Activated CD4-positive, alpha-beta T cell treated with anti-CD3 and anti-CD28 coated beads for 36 hours (primary cell): ENCODE data around the gene PDE4C. TPM values are rescaled to one million over a fixed set of nuclear protein-coding genes. Genes with fewer than 3 reads are reported as not detected.
A peak's percentile ranks its signal among the peaks of the same experiment; 100 is the strongest.

ENCODE experiments used
- ATAC-seq: fragments of 200-7000 bp; cut with Tn5 transposase; one replicate; pipeline ENCODE4 v1.10.0; 2021; ENCODE audit warnings: mild to moderate bottlenecking, moderate library complexity
- CTCF ChIA-PET: fragments of 350-600 bp; sonication (Branson Sonifier 250); formaldehyde crosslinking; loops from one replicate; lab custom pipeline; 2021; ENCODE audit warnings: antibody characterized with exemption; lab: Charles Lee
- POLR2A ChIA-PET: fragments of 350-600 bp; sonication (Branson Sonifier 250); formaldehyde crosslinking; loops from one replicate; lab custom pipeline; 2021; ENCODE audit warnings: antibody characterized with exemption, inconsistent platforms; lab: Charles Lee
- DNase-seq: peaks from one replicate; pipeline ENCODE4 v3.0.0-alpha.2; 2020
- H3K27ac Mint-ChIP-seq: one replicate; pipeline ENCODE4 v1.8.0; 2021; ENCODE audit warnings: mixed read lengths
- H3K27me3 Mint-ChIP-seq: one replicate; pipeline ENCODE4 v1.8.0; 2021; ENCODE audit warnings: mixed read lengths
- H3K36me3 Mint-ChIP-seq: one replicate; pipeline ENCODE4 v1.8.0; 2021; ENCODE audit warnings: low read depth, mixed read lengths
- H3K4me1 Mint-ChIP-seq: one replicate; pipeline ENCODE4 v1.8.0; 2021; ENCODE audit warnings: mixed read lengths
- H3K4me3 Mint-ChIP-seq: one replicate; pipeline ENCODE4 v1.8.0; 2021; ENCODE audit warnings: mild to moderate bottlenecking, moderate library complexity, mixed read lengths
- H3K9me3 Mint-ChIP-seq: one replicate; pipeline ENCODE4 v1.8.0; 2021; ENCODE audit warnings: low read depth, mixed read lengths
- intact Hi-C, 2 experiments: fragments of 100-400 bp; cut with DNase I in 1 of 2; cut with micrococcal nuclease in 1 of 2; formaldehyde crosslinking; loops; one replicate each; pipeline versions ENCODE4 v1.14.2 to v1.15.1; 2022 to 2024; cut with DNase I, micrococcal nuclease
- total RNA-seq, 2 experiments: library from RNA; stranded (reverse); gene quantifications; one replicate each; pipeline ENCODE4 v1.2.3, GENCODE V29; 2021

Gene PDE4C
- total RNA-seq, 2 experiments from 2014 or later, result not detected

GRCh38 chr19:18253716-18254115, 27.5 kb upstream of the PDE4C start:
- H3K36me3 Mint-ChIP-seq, result no peaks in the 10 kb centered on the region
- no peak overlapping the region for H3K27ac Mint-ChIP-seq
- H3K9me3 Mint-ChIP-seq, result no peaks in the 10 kb centered on the region
- no peak overlapping the region for H3K4me3 Mint-ChIP-seq
- CTCF ChIA-PET, result interaction anchor here (0.6 to 2.3 kb wide), 9 partner anchors 9 to 489 kb away, joined by 3 to 13 read pairs (median 4); no protein-coding TSS in a partner anchor
- no peaks in the 10 kb centered on the region for H3K4me1 Mint-ChIP-seq
- POLR2A ChIA-PET, result no interaction called here
- no peak for ATAC-seq
- intact Hi-C loops, result loop anchor here (2.0 to 5.0 kb wide), 2 partner anchors 246 to 247 kb away; partner anchors contain the start of gene ARRDC2 (in 1 of the 2)
- H3K27me3 Mint-ChIP-seq, result peaks cover 21% of the 10 kb centered on the region
- no peak for DNase-seq

- Mint-ChIP-seq H3K27ac (no peak overlapping the region), H3K4me1 (no peaks in the 10 kb centered on the region), H3K27me3 (peaks cover 21% of the 10 kb centered on the region), H3K36me3 (no peaks in the 10 kb centered on the region), H3K9me3 (no peaks in the 10 kb centered on the region), H3K4me3 (no peak overlapping the region)
- intact Hi-C loops, result loop anchor here (2.0 to 5.0 kb wide), 2 partner anchors 246 kb away; partner anchors contain the start of gene ARRDC2 (in 1 of the 2)
- no peak for DNase-seq
- ATAC-seq, result no peak
- ChIA-PET POLR2A (interaction anchor here (0.7 kb wide), 1 partner anchor 546 kb away, joined by 5 read pairs; no protein-coding TSS in a partner anchor), CTCF (interaction anchor here (0.6 to 2.3 kb wide), 12 partner anchors 8 to 490 kb away, joined by 3 to 13 read pairs (median 4); no protein-coding TSS in a partner anchor)
These were observed 26.9 kb upstream of the PDE4C start for GRCh38 chr19:18253130-18253529.

- intact Hi-C loops, result loop anchor here (1.0 to 5.0 kb wide), 8 partner anchors 44 to 246 kb away; partner anchors contain the start of genes ARRDC2 (in 1 of the 2) and RAB3A (in 1 of the 2)
- POLR2A ChIA-PET, result no interaction called here
- H3K27me3 Mint-ChIP-seq, result peaks cover 21% of the 10 kb centered on the region
- CTCF ChIA-PET, result interaction anchor here (0.6 to 2.1 kb wide), 20 partner anchors 9 to 285 kb away, joined by 3 to 13 read pairs (median 4); no protein-coding TSS in a partner anchor
- no peak overlapping the region for H3K4me3 Mint-ChIP-seq
- no peaks in the 10 kb centered on the region for H3K4me1 Mint-ChIP-seq
- H3K27ac Mint-ChIP-seq, result no peak overlapping the region
- H3K9me3 Mint-ChIP-seq, result no peaks in the 10 kb centered on the region
- DNase-seq (no peak), ATAC-seq (no peak)
- H3K36me3 Mint-ChIP-seq, result no peaks in the 10 kb centered on the region
These were observed 26.1 kb upstream of the PDE4C start for GRCh38 chr19:18252370-18252717.

GRCh38 chr19:18251587-18252369, 25.5 kb upstream of the PDE4C start:
- CTCF ChIA-PET, result interaction anchor here (0.6 to 2.1 kb wide), 18 partner anchors 8 to 286 kb away, joined by 3 to 13 read pairs (median 4); no protein-coding TSS in a partner anchor
- Mint-ChIP-seq H3K27ac (no peak overlapping the region), H3K9me3 (no peaks in the 10 kb centered on the region), H3K4me1 (no peaks in the 10 kb centered on the region), H3K4me3 (no peak overlapping the region), H3K36me3 (no peaks in the 10 kb centered on the region), H3K27me3 (peaks cover 21% of the 10 kb centered on the region)
- intact Hi-C loops, result loop anchor here (1.0 to 5.0 kb wide), 8 partner anchors 43 to 245 kb away; partner anchors contain the start of genes ARRDC2 (in 1 of the 2) and RAB3A (in 1 of the 2)
- peak; percentile 89 for DNase-seq
- ATAC-seq, result peak; percentile 95
- POLR2A ChIA-PET, result no interaction called here

GRCh38 chr19:18249834-18250233, 23.6 kb upstream of the PDE4C start:
- ChIA-PET CTCF (interaction anchor here (0.6 to 1.4 kb wide), 8 partner anchors 9 to 150 kb away, joined by 3 to 5 read pairs (median 4); no protein-coding TSS in a partner anchor), POLR2A (no interaction called here)
- Mint-ChIP-seq H3K4me3 (no peak overlapping the region), H3K9me3 (no peaks in the 10 kb centered on the region), H3K4me1 (no peaks in the 10 kb centered on the region), H3K27ac (no peak overlapping the region), H3K36me3 (no peaks in the 10 kb centered on the region), H3K27me3 (peaks cover 18% of the 10 kb centered on the region)
- intact Hi-C loops, result loop anchor here in 1 of 2 experiments (5.0 kb wide), 1 partner anchor 243 kb away; the partner anchor contains the start of gene ARRDC2
- DNase-seq (no peak), ATAC-seq (no peak)

GRCh38 chr19:18245297-18245696, 19.1 kb upstream of the PDE4C start:
- DNase-seq (no peak), ATAC-seq (no peak)
- H3K27me3 Mint-ChIP-seq, result no peaks in the 10 kb centered on the region
- CTCF ChIA-PET, result interaction anchor here (0.6 to 1.2 kb wide), 6 partner anchors 9 to 265 kb away, joined by 3 read pairs; partner anchors contain the start of gene RAB3A
- H3K27ac Mint-ChIP-seq, result no peak overlapping the region
- no peak overlapping the region for H3K4me3 Mint-ChIP-seq
- intact Hi-C loops, result no loop called here
- no peaks in the 10 kb centered on the region for H3K36me3 Mint-ChIP-seq
- POLR2A ChIA-PET, result interaction anchor here (0.5 to 0.6 kb wide), 2 partner anchors 57 to 130 kb away, joined by 4 to 6 read pairs; no protein-coding TSS in a partner anchor
- H3K9me3 Mint-ChIP-seq, result no peaks in the 10 kb centered on the region
- H3K4me1 Mint-ChIP-seq, result no peaks in the 10 kb centered on the region

GRCh38 chr19:18239303-18239702, 13.1 kb upstream of the PDE4C start:
- ATAC-seq, result no peak
- POLR2A ChIA-PET, result no interaction called here

GRCh38 chr19:18234194-18234593, 8.0 kb upstream of the PDE4C start:
- ATAC-seq (no peak), DNase-seq (no peak)
- Mint-ChIP-seq H3K36me3 (no peaks in the 10 kb centered on the region), H3K4me3 (no peak overlapping the region), H3K27ac (no peak overlapping the region), H3K9me3 (peaks cover 4% of the 10 kb centered on the region), H3K4me1 (peaks cover 4% of the 10 kb centered on the region), H3K27me3 (peaks cover 50% of the 10 kb centered on the region)
- intact Hi-C loops, result no loop called here
- ChIA-PET POLR2A (no interaction called here), CTCF (no interaction called here)

More at GRCh38 chr19:18239303-18239702, 13.1 kb upstream of the PDE4C start:
- no peaks in the 10 kb centered on the region for H3K9me3 Mint-ChIP-seq
- peak; percentile 40 for DNase-seq
- H3K27me3 Mint-ChIP-seq, result peaks cover 15% of the 10 kb centered on the region
- no peaks in the 10 kb centered on the region for H3K36me3 Mint-ChIP-seq
- intact Hi-C loops, result no loop called here
- CTCF ChIA-PET, result no interaction called here
- no peaks in the 10 kb centered on the region for H3K4me1 Mint-ChIP-seq
- no peak overlapping the region for H3K4me3 Mint-ChIP-seq
- no peak overlapping the region for H3K27ac Mint-ChIP-seq

GRCh38 chr19:18233224-18233825, 7.1 kb upstream of the PDE4C start:
- Mint-ChIP-seq H3K27ac (no peak overlapping the region), H3K27me3 (peaks cover 50% of the 10 kb centered on the region), H3K36me3 (no peaks in the 10 kb centered on the region), H3K4me3 (no peak overlapping the region), H3K9me3 (peaks cover 4% of the 10 kb centered on the region), H3K4me1 (peaks cover 4% of the 10 kb centered on the region)
- ATAC-seq (peak; percentile 66), DNase-seq (peak; percentile 77)
- CTCF ChIA-PET, result interaction anchor here (0.7 to 1.0 kb wide), 3 partner anchors 31 to 120 kb away, joined by 3 read pairs; no protein-coding TSS in a partner anchor
- intact Hi-C loops, result no loop called here
- POLR2A ChIA-PET, result no interaction called here

GRCh38 chr19:18232540-18233223, 6.4 kb upstream of the PDE4C start:
- peaks cover 4% of the 10 kb centered on the region for H3K9me3 Mint-ChIP-seq
- CTCF ChIA-PET, result interaction anchor here (0.7 to 1.0 kb wide), 3 partner anchors 31 to 119 kb away, joined by 3 read pairs; no protein-coding TSS in a partner anchor
- ATAC-seq, result peak; percentile 20
- H3K27ac Mint-ChIP-seq, result no peak overlapping the region
- no peaks in the 10 kb centered on the region for H3K36me3 Mint-ChIP-seq
- DNase-seq, result peak; percentile 43
- no peak overlapping the region for H3K4me3 Mint-ChIP-seq
- POLR2A ChIA-PET, result no interaction called here
- intact Hi-C loops, result no loop called here
- H3K4me1 Mint-ChIP-seq, result peaks cover 4% of the 10 kb centered on the region
- H3K27me3 Mint-ChIP-seq, result peaks cover 55% of the 10 kb centered on the region
